HG02970 (cell line): ENCODE data around the gene RUNX3.

ENCODE experiments used
- ATAC-seq: cut with Tn5 transposase; IDR thresholded peaks from one replicate; pipeline ENCODE4 v1.9.1; 2021; ENCODE audit warnings: mild to moderate bottlenecking, moderate library complexity, moderate number of reproducible peaks; ENCODE audit not compliant: unreplicated experiment, low FRiP score

RUNX3 gene

DNA sequence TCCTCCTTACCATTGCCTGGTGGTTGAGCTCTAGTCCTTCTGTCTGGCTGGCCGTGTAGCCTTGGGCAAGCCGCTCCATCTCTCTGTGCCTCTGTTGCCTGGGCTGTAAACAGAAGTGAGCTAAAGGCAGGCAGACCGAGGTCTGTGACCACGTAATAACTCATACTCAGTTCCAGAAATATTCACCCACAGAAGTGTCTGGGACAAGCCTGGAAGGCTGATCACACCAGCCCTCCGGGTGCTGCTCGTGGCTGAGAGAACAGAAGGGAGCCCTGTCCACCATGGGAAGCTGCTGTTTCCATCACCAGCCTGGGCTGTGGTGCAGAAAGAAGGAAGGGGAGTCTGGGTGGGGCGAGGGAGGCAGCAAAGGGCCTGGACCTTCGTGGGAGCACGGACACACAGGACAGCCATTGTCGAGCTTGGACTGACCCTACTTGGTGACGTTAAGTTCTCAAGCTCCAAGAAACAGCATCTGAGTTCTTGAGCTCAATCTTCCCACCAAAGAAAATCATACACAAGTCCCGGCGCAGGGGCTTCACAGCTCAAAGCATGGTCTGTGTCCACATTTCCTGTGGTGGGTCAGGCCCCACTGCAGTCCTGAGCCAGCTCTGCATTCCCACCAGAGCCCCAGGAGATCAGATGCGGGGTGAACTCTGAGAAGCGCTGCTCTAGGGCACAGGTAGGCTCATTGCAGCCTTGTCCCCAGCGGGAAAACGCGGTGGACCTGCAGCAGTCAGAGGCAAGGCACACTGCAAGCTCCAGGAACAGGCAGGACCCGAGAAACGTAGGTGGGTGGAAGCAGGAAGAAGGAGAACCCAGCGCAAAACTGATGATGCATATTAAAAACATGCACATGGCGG is 61.8 kb downstream of the RUNX3 start:
- ATAC-seq, result no peak

DNA sequence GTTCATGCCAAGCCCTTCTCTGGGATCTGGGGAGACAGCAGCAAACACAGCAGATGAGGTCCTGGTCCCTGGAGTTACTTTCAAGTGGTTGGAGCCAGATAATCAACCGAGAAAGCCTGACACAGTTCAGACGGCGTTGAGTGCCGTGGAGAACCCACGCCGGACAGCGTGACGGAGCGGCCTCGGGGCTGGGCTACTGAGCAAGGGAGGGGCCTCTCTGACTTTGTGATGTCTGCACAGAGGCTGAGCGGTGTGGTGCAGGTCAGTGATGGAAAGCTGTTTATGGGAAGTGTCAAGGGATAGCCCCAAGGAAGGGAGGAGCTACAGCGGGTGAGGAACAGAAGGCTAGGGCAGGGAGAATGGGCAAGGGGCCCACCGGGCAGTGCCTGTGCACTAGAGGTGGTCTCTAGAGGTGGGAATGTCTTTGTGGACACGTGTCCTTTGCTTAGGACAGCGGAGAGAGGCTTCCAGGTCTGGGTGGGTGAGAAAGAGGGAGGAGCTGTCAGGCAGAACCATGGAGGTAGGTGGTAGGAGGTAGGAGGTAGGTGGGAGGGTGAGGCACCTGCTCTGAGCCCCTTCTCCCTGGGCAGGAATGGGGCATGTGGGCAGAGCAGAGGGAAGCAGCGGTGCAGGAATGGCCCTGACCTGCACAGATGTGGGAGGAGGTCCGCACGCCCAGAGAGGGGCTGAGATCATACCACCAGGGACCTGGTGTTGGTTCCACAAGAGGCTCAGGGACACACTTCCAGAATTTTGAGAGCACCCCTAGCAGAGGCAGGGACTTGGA is 62.8 kb downstream of the RUNX3 start:
- ATAC-seq, result no peak

DNA sequence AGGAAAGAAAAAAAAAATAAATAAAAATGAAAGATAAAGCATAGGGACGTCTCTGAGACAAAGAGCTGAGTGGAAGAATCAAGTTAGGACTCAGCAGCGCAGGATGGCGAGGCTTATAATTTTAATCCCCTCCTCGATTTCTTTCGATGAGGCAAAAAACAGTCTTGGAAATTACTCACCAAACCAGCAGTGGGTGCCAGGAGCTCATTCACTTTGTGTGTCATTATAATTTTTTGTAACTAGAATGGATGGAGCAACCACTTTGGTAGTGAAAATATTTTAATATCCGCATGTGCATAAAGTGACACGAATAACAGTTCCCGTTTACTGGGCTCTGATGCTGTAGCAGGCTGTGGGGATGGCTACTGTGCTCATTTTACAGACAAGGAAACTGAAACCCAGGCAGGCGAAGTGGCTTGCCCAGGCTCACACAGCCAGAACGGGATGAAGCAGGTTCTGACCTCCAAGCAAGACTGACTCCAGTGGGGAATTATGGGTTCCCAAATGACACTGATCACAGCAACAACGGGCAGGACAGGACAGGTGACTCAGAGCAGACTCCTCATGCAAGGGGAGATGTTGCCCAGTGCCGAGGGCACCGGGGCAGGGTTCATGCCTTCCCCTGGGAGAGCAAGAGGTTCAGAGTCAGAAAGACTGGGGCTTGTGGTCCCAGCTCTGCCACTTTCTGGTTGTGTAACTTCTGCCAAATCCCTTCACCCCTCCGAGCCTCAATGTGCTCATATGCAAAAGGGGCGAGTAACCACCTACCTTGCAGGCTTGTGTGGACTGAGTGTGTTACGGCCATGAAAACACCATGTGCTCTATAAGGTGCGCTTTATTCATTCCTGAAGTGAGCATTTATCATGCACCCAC is 63.6 kb downstream of the RUNX3 start:
- no peak for ATAC-seq

DNA sequence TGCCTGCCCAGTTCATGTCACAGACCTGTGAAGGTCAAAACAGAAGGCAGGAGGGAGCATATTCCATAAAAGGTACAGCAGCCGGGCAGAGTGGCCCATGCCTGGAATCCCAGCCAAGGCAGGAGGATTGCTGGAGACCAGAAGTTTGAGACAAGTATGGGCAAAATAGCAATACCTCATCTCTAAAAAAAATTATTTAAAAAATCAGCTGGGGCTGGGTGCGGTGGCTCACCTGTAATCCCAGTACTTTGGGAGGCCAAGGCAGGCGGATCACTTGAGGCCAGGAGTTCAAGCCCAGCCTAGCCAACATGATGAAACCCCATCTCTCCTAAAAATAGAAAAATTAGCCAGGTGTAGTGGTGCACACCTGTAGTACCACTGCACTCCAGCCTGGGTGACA is 64.5 kb downstream of the RUNX3 start:
- no peak for ATAC-seq

DNA sequence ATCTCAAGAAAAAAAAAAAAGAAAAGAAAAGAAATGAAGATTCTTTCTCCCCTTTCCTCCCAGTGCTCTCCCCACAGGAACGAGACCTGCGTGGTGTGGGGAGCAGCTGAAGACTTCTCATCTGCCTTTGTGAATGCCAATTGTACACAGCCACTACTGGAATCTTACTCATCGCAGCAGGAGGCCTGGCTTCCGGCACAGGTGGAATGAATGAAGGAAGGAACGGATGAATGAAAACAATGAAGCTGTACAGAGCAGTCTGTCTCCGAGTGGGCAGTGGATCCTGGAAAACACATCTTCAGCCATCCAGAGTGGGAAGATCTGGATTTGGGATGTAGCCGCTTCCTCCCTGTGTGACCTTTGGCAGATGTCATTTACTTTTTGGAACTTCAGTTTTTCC is 64.9 kb downstream of the RUNX3 start:
- no peak for ATAC-seq

DNA sequence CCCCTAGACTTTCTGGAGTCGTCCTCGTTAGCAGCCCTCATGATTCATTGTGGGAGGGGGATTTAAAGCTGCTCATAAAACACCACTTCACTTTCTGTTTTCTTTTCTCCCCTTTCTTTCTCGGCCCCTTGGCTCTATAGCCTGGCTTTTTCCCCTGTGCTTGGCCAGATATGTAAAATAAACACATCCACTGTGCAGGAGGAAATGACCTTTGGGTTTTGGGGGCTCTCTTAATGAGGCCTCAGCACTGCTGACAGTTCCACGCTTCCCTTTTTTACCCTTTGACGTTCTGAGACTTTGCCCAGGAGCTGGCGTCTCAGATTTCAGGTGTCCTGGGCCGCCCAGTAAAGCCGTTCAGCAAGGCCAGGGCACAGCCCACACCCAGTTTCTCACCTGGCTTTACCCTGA is 65.7 kb downstream of the RUNX3 start:
- ATAC-seq, result no peak

DNA sequence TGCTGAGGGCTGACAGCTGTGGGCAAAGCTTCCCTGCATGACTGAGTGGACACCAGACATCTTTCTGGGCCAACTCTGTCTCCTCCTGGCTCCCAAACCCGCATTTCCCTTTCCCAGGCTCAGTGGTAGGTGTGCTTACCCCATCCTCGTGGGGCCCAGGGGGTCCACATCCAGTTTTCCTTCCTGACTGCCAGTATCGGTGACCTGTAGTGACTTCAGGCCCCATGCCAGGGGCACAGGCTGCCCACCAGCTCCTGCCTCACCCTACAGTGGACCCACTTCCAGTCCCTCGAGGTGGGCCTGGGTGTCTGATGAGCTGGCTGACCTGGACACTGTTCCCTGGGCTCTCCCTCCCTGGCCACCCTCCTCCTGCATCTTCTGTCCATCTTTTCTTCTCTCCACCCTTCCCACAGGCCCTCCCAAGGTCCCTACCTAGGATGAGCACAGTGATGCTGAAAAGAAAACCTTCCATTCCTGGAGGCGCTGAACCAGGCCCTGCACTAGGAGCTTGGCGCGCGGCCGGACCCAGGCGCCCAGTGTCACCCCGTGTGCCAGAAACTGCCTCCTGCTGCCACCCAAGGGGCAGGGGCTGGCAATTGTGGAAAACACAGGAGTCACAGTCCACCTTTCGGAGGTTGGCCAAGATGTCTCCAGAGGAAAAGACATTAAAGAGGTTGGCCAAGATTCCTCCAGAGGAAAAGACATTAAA is 67.1 kb downstream of the RUNX3 start:
- ATAC-seq, result no peak

DNA sequence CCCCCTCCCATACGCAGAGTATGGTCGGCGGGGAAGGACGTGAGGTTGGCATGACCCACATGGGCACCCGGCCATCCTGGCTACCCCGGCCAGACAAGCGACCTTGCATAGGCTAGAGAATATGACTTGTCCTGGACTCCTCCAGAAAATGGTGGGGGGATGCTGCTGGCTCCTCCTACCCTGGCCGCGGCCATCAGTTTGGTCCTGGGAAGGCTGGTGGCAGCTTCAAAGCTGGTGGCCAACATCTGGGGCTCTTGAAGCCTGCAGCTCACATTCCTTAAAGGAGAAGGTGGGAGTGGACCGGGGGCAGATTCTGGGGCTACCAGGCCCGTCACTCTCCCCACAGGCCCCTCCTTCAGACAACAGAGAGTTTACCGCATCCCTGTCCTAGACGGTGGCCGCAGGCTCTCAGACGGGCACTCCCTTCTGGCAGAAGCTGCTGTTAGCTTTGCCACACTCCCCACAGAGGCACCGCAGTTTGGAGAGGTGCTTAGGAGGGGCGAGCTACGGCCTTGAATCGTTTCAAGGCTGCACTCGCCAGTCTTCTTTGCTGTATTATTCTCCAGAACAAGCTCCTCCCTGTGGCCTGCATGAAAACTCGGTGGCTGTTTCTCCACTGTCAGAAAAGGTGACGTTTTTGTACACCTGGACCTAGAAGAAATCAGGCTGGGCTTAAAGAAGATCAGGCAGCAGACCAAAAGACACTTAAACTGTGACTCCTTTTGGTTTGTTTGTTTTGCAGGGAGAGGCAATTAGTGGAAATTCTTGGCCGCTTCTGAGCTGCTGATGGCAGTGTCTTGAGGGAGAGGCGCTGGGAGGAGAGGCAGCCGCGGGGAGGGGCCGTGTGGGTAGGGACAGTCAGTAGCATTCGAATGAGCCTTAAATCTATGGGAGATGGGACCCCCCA is 68.0 kb downstream of the RUNX3 start:
- no peak for ATAC-seq

DNA sequence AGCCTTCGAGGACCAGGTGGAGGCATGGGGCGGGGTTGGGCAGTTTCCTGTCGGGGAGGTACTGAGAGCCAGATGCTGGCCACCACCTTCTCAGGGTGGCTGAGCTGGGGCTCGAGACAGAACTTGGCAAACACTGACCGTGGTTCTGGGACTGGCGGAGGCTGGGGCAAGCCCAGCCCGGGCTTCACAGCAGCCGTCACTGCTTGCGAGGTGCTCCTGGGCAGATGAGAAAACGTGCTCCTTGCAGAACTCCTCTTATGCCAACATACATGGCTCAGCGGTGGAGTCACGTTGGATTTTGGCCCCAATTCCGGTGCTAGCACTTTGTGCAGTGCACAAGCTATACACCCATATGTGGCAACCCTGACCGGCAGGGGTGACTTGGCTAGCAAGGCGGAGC is 69.2 kb downstream of the RUNX3 start:
- no peak for ATAC-seq

DNA sequence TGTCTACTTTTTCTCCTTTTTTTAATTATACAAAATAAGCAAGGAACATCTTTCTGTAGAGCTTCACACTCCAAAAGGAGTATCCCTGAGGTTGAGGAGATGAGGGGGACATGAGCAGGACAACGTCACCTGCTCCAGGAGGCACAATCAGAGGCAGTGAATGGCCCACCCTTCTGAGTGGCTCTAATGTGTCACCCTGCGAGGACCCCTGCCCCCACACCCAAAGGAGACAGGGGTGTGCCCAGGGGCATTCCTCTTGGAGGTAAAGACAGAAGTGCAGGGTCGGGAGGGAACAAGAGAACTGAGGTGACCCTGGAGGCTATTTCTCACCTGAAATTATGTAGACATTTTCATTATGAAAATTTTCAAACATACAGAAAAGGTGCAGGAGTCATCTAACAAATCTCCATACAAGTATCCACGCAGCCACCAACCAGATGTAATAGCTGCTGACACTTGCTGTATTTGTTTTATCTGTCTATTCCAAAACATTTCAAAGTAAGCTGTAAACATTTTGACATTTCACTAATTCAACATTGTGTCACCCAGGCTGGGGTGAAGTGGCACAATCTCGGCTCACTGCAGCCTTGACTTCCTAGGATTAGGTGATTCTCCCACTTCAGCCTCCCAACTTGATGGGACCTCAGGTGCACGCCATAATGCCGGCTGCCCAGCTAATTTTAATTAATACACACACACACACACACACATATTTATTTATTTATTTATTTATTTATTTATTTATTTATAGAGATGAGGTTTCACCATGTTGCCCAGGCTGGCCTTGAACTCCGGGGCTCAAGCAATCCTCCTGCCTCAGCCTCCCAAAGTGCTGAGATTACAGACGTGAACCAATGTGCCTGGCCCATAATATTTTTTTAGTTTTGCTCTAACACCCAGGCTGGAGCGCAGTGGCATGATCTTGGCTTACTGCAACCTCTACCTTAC is 70.7 kb downstream of the RUNX3 start:
- no peak for ATAC-seq

DNA sequence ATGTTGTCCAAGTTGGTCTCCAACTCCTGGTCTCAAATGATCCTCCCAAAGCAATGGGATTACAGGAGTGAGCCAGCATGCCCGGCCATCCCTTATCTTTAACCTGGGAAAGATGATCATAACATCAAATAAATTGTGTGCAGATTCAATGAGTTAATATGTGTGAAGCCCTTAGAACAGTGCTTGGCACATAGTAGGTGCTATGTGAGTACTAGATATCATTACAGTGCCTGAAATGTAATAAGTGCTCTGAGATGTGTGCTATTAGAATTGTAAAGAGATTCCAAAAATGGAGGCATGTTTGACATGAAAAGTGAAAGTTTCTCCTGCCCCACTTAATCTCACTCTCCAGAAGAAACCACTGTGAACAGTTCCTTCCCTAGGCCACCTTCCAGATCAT is 71.8 kb downstream of the RUNX3 start:
- ATAC-seq, result no peak

DNA sequence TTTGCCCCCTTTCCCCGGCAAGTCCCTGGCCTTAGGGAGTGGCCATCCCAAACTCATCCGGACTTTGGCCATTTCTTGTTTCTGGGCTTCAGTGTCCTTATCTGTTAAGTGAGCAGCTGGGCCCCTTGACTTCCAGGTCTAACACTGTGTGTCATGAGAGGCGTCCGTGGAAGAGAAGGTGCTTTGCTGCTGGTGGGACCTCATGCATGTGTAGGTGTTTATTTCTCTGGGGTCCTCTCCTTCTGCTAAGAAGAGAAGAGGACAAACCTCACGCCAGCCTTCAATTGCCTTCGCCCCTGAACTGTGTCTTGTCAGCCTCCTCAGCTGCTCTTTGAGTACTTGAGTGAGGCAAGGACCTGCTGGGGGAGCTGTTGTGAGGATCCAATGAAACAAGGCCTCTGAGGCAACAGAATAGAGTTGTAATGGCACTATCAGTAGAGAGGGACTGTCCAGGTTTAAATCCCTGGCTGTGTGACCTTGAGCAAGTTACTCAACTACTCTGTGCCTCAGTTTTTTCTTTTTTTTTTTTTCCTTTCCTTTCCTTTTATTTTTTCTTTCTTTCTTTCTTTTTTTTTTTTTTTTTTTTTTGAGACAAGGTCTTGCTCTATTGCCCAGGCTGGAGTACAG is 72.5 kb downstream of the RUNX3 start:
- no peak for ATAC-seq

DNA sequence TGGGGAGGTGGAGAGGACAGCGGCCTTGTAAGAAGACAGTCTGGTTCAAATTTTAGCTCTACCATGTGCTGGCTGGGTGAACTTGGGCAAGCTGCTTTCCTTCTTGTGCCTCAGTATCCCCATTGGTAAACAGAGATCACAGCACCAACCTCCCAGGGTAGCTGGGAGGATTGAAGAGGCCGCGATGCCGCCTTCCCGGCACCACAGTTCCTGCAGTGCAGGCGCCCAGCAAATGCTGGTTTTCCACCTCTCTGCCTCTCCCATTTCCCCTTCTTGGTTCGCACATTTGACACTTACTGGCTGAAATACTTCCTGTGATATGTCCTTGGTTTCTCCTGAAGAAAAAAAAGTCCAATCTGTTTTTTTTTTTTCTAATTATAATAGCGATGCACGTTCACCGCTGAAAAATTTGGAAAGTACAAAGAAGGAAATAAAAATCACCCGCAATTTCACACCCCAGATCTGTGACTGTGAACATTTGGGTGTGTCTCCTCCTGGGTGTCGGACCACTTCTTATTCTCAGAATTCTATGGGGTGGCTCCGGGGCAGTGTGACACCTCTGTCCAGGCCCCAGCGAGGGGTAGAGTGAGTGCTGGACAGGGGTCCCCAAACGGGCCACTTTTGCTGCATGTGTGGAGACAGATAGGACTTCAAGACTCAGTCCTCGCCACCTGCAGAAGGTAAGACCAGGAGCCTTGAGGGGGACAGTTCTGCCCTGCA is 73.1 kb downstream of the RUNX3 start:
- ATAC-seq, result no peak

DNA sequence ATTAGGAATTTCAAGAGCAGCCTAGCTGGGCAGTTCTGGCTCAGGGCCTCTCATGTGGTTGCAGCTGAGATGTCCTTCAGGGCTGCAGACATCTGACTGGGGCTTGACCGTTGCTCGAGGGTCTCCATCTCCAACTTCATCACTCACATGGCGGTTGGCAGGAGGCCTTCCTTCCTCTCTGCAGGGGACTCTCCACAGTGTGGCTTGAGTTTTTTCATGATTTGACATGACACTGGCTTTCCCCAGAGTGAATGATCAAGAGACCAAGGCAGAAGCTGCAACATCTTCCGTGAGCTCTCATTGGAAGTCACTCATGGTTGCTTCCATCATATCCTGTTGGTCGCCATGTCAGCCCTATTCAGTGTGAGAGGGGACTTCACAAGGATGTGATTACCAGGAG is 74.6 kb downstream of the RUNX3 start:
- no peak for ATAC-seq

DNA sequence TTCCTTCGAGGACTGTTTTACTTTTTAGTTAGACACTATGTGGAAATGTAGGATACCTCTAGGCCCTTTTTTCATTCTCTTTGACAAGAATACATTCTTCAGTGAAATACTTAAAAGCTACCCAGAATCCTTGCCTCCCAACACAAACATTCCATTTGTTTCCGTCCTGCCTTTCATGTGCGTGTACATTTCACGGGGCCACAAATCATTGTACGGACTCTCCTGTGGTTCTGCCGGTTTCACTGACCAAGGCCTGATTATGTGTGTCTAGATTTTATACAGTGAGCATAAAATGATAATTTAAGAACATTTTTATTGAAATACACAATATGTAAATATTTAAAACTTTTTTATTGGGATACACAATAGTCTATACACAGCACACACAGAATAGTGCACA is 76.4 kb downstream of the RUNX3 start:
- no peak for ATAC-seq

DNA sequence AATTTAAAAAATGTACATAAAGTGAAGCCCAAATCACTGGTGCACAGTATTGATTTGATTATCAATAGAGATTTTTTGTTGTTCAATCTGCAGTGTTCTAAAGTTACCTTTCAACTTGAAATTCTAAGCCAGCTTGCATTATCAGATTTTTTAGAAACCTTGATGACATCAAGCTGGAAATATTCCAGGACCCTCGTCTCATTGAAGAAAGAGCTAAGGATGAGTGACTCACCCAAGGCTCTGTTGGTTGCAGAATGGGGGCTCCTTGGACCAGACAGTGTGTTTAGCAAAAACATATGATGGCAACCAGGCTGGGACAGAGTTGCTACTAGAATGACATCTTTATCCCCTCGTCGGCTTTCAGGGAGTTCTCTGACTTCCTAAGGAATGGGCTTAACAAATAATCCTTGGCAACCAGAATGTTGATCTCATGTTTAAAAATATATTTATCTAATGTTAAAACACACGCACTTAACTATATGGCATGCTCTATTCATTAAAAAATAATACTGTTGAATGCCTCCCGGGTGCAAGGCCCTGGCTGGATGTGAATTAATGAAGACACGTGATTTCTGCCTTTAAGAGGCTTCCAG is 79.7 kb downstream of the RUNX3 start:
- ATAC-seq, result no peak
